ENCODE results near the gene SMOC1.

The SMOC1 gene

GRCh38 chr14:70002589-70003346 lies 123.6 kb downstream of the SMOC1 start:
- Mint-ChIP-seq H3K36me3 (ENCODE audit: low read depth) (peaks cover 57% of the 10 kb centered on the region), H3K4me3 (no peak overlapping the region), H3K27ac (peak overlapping the region; percentile 77), H3K9me3 (no peaks in the 10 kb centered on the region), H3K27me3 (ENCODE audit: low read depth, poor library complexity) (peaks cover 6% of the 10 kb centered on the region), H3K4me1 (peaks cover 94% of the 10 kb centered on the region)
- no peak for DNase-seq
- no peak for TF ChIP-seq CTCF (IDR thresholded peaks at IDR 0.05)

GRCh38 chr14:70004791-70005190 lies 125.6 kb downstream of the SMOC1 start:
- Mint-ChIP-seq H3K4me3 (no peak overlapping the region), H3K36me3 (ENCODE audit: low read depth) (peaks cover 40% of the 10 kb centered on the region), H3K4me1 (peaks cover 94% of the 10 kb centered on the region), H3K27ac (peak overlapping the region; percentile 0), H3K27me3 (ENCODE audit: low read depth, poor library complexity) (peaks cover 3% of the 10 kb centered on the region), H3K9me3 (no peaks in the 10 kb centered on the region)
- no peak for DNase-seq
- TF ChIP-seq CTCF (IDR thresholded peaks at IDR 0.05): no peak

- Mint-ChIP-seq H3K9me3 (no peaks in the 10 kb centered on the region), H3K4me3 (no peak overlapping the region), H3K27me3 (ENCODE audit: low read depth, poor library complexity) (peaks cover 3% of the 10 kb centered on the region), H3K27ac (no peak overlapping the region), H3K4me1 (peaks cover 94% of the 10 kb centered on the region), H3K36me3 (ENCODE audit: low read depth) (peaks cover 35% of the 10 kb centered on the region)
- no peak for DNase-seq
- no peak for TF ChIP-seq CTCF (IDR thresholded peaks at IDR 0.05)
Measured at GRCh38 chr14:70005281-70005805, 126.1 kb downstream of the SMOC1 start.

- no peak overlapping the region for H3K4me3 Mint-ChIP-seq
- peaks cover 3% of the 10 kb centered on the region for H3K27me3 Mint-ChIP-seq (ENCODE audit: low read depth, poor library complexity)
- peaks cover 91% of the 10 kb centered on the region for H3K4me1 Mint-ChIP-seq
- H3K27ac Mint-ChIP-seq: peak overlapping the region; percentile 64
- no peak for TF ChIP-seq CTCF (IDR thresholded peaks at IDR 0.05)
- H3K9me3 Mint-ChIP-seq: no peaks in the 10 kb centered on the region
- no peak for DNase-seq
- H3K36me3 Mint-ChIP-seq (ENCODE audit: low read depth): peaks cover 32% of the 10 kb centered on the region
Measured at GRCh38 chr14:70006699-70007098, 127.5 kb downstream of the SMOC1 start.

GRCh38 chr14:70008284-70009262 lies 129.4 kb downstream of the SMOC1 start:
- peaks cover 3% of the 10 kb centered on the region for H3K27me3 Mint-ChIP-seq (ENCODE audit: low read depth, poor library complexity)
- DNase-seq: peak; percentile 35
- H3K36me3 Mint-ChIP-seq (ENCODE audit: low read depth): peaks cover 48% of the 10 kb centered on the region
- peak overlapping the region; percentile 44 for H3K4me3 Mint-ChIP-seq
- H3K4me1 Mint-ChIP-seq: peaks cover 91% of the 10 kb centered on the region
- no peak for TF ChIP-seq CTCF (IDR thresholded peaks at IDR 0.05)
- H3K9me3 Mint-ChIP-seq: no peaks in the 10 kb centered on the region
- H3K27ac Mint-ChIP-seq: peak overlapping the region; percentile 92
